HG03442 (cell line): ENCODE data around the gene FCSK.

ENCODE experiments used
- ATAC-seq: cut with Tn5 transposase; IDR thresholded peaks from one replicate; pipeline ENCODE4 v1.9.1; 2021; ENCODE audit warnings: mild to moderate bottlenecking, moderate library complexity; ENCODE audit not compliant: unreplicated experiment

FCSK gene

DNA sequence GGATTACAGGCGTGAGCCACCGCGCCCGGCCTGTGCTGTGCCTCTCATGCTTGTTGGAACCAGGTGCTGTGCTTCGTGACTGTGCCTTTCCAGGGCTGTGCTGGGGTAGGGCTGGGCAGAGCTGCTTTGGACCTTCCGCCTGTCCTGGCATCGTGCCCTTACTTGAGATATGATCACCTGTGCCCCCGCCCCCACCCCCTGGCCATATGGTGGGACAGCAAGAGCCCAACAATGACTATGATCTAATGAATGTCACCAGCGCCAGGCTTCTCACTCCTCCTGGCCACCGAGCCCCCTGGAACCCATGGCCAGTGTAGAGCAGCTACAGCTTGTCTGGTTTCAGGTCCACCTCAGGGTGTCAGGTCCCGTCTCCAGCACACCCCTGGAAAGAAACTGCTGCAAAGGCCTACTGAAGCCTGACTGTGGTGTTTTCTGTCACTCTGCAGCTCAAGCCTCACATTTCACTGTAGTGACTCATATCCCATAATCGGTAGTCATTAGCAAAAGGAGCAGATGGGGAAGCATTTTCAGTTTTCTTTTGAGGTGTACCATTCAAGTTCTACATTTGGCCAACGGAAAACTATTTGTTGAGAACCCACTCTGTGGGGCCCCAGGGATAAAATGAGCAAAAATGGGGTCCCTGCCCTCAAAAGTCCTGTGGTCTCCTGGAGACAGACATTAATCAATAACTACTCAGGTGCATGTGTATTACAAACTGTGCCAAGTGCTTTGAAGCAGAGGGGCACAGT, 22.1 kb downstream of the FCSK start:
- ATAC-seq = peak; percentile 83

DNA sequence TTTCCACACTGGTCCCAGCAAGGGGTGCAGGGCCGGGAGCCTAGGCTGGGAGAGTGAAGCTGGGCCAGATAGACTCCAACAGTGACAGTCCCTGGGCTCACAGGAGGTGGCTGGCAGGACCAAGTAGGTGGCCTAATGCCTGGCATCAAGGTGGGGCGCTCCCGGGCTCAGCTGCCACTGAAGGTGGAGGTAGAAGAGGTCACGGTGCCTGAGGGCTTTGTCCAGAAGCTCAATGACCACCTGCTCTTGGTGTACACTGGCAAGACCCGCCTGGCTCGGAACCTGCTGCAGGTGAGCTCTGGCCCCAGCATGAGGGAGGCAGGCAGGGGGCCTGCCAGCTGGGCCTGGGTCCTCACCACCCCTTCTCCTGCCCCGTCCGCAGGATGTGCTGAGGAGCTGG, 23.8 kb downstream of the FCSK start:
- ATAC-seq = no peak

DNA sequence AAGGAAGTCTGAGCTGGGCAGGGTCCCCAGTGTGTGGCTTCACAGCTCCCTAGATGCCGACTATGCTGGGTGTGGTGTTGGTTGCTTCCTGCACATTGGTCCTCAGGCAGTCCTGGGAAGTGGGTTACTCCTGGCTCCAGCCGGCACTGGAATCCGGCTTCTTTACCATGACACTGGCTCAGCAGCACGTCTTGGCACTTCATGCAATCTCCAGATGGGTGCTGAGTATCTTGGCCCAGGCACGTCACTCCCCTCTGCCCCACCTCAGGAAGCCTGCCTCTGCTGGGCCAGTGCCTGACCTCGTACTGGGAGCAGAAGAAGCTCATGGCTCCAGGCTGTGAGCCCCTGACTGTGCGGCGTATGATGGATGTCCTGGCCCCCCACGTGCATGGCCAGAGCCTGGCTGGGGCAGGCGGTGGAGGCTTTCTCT, 24.5 kb downstream of the FCSK start:
- no peak for ATAC-seq

DNA sequence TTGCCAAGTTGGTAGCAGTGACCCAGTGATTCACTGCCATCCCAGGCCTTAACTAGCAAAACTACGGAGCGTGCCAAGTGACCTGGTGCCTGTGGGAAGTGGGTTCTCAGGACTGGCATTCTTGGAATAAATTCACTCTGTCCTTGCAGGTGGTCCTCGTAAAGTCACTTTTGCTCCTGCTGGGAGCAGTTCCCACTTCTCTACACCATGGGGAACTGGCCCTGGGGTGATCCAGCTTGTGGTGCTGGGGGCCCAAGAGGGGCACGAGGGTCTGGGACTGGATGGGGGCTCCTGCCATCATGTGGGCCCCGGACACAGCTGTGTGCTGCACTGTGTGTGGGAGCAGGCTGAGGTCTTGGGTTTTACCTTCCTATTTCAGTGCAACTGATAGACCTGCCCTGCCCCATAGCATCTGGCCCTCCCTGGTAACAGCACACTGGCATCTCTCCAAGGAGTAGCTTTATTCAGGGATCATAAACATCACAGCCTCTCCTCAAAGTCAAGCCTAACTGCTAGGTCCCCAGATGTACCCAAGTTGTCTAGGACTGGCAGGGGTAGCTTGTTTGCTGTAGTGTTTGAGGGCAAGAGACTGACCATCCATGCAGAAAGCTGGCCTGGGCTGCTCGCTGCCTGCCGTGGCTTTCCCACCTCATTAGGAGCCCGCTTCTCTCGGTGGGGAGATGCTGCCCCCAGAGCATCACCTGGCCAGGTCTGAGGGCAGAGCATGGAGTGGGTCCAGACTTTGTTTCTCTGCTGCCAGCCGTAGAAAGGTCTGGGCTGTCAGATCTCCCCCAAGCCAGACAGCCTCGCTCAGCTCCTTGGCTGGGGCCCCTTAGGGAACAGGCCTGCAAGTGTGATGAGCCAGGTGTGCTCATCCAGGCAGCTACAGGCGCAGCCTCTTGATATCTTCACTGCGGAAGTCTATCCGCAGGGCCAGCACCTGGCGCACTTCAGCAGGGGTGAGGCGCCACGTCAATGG, 26.0 kb downstream of the FCSK start:
- ATAC-seq = no peak

DNA sequence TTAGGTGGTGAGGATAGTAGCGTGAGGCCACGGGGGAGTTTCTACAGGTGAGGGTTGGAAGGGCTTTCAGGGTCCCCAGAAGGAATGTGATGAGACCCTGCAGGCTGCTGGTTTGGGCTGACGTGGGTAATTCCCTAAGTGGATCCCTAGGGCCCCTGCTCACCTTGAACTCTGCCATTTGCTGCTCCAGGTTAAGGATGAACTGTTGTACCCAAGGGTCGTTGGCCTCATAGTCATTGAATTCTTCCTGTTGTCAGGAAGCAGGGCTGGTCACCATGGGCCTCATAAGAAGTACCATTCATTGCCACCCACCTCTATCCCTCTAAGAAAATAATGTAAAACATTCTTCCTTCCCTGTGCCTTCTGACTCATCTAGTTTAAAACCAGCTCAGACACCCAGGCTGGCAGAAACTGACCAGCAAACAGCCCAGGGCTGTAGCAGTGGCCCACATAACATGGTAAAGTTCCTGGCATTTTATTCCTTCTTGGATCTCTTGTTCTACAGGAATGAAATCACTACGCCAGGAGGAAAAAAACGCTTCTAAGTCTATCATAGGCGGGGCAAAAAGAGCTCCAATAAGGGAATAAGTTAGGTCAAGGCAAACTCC, 27.6 kb downstream of the FCSK start:
- ATAC-seq = no peak

DNA sequence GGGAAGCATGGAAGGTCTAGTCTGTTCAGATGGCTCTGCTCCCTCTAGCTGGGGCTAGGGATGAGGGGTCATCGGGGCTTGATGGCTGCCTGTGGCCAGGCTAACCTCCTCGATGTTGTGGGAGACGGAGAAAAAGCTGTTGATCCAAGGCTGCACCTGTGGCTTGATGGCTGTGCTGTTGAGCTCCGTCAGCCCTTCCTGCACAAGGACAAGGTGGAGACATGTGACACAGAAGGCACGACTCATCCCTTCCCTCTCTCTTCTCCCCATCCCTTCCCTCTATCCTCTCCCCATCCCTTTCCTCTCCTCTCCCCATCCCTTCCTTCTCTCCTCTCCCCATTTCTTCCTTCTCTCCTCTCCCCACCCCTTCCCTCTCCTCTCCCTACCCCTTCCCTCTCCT, 28.2 kb downstream of the FCSK start:
- ATAC-seq = no peak

DNA sequence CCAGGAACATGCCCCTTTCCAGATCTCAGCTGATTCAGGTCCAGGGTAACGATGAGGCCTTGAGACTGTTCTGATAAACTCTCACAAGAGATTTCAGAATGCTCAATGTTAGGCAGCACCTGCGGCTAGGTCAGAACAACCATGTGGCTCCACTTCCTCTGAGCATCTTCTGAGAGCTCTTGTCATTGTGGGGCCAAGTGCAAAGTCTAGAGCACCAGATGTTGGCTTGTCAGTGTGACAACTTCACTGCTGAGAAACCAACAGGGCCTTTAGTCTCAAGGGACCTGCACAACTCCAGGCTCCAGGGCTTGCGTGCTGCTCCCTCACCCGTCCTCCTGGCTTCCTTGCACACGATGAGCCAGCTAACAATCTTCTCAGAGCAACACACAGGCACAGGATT, 29.0 kb downstream of the FCSK start:
- no peak for ATAC-seq

DNA sequence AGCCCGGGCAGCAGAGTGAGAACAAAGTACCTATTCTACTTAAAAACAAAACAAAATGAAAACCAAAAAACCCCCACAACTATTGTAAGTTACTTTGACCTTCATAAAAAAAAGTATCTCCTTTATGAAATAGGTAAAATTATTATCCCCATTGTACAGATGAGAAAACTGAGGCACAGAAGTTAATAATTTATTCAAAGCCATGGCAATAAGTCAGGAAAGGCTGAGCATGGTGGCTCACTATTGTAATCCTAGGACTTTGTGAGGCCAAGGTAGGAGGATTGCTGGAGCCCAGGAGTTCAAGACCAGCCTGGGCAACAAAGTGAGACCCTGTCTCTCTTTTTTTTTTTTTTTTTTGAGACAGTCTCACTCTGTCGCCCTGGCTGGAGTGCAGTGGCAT, 30.5 kb downstream of the FCSK start:
- no peak for ATAC-seq

DNA sequence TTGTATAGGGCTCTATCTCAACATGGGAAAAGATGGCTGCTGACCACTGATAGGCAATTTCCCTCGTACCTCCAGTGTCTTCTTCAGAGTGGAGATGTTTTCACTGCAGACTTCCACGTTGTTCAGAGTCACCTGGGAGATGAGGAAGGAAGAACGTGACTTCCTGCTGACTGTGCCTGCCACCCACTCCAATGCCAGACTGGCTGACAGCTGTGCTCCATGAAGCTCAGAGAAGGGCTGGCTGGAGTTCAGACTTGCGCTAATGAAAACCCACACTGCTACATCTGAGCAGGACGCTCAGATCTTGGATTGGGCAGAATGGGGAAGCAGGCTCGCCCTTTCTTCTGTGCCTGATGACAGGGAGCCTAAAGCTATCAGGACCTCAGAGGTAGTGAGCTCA, 35.9 kb downstream of the FCSK start:
- ATAC-seq = no peak

DNA sequence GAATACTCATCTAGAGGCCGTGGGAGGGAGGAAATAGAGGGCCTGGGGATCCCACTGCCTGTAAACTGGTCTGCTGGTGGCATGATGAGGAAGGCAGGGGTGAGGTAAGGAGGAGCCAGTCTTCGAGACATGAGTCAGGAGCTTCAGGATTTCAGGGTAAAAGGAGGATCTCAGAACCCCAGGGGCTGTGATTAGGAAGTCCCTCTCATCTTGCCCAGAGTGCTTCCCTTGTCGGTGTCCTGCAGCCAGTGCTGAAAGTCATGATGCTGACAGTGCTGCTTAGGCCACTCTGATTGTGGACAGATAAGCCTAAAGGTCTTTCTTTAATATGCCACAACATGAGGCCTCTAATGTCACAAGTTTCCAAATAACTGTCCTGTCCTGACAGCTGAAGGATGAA, 39.4 kb downstream of the FCSK start:
- ATAC-seq = no peak

DNA sequence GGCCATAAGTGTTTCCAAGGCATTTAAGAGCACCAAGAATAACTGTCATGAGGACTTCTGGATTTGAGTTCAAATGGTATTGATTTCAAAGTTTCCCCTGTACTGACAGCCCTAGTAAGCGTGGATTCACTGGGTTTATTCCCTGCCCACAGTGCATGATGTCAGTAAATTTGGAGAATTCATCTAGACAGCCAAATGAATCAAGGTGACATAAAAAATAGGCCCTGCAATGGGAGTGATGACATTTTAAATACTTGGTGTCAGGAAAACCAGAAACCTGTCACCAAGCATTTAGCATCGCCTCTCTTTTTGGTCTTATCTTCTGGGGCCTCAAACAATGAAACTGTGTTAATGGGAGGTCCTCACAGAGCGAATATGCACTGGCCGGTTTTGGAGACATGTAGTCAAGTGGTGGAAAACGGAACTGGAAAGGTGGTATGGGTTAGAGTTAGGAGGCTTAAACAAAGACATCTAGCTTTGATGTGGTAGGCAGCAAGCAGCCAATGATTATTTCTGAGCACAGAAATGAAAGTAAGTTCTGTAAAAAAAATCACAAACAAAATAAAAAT, 39.9 kb downstream of the FCSK start:
- ATAC-seq = no peak

DNA sequence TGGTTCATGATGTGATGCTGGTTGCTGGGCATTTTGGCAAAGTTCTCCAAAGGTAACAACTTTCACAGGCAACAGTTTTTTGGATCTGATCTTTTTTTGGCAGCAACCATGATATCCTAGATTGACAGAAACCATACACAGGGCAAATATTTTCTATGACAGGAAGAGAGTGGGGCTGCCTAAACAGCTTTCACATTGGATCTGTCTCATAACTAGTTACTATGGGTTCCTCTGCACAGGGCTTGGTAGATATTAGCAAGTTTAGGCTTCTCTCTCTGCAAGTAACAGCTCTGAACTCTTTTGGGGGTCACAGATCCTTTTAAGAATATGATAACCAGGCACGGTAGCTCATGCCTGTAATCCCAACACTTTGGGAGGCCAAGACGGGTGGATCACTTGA, 40.4 kb downstream of the FCSK start:
- ATAC-seq = no peak

DNA sequence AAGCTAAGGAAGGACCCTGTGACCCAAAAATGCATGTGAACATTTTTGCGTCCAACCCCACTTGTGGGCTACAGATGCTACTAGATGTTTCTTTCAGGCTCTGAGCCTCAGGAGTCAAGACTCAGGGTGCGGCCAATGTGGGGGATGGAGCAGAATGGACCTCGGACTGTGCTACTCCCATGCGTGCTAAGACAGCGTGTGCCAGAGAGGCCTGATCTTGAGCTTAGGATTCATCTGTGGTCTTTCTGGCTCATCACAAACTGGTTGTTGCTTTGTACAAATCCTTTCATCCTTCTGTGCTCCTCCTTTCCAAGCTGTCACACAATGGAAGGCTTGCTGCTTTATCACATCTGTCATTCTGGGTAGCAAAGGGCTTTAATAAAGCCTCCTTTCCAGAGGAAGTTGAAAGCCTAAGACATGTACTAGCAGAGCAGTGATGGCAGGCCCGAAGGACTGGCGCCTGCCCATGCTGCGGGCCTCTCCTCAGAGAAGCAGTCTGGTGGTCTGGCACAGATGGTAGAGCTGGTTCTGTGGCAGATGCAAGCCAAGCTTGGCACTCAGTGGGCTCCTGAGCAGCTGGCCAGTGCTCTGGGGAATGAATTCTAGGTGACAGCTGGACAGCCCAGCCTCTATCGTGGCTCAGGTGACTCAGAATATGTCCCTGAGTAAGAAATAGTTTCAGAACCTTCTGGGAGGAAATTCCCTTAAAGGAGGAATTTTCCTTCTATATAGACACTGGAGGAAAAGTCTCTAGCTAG, 41.2 kb downstream of the FCSK start:
- no peak for ATAC-seq

DNA sequence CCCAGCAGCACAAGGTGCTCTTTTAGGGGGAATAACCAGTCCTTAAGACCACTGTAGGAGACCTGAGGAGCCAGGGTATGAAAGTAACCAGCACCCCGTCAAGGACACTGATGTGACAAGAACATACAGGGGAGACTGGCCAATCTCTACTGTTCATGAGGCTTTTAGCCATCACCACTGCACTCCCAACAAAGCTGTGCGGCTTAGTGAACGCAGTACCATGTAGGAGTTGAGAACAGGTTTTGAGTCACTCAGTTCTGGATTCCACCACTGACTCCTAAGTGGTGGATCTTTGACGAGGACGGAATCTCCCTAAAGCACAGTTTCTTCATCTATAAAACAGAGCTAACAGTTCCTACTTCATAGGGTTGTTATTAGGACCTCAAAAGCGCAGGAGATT, 42.1 kb downstream of the FCSK start:
- ATAC-seq = no peak

DNA sequence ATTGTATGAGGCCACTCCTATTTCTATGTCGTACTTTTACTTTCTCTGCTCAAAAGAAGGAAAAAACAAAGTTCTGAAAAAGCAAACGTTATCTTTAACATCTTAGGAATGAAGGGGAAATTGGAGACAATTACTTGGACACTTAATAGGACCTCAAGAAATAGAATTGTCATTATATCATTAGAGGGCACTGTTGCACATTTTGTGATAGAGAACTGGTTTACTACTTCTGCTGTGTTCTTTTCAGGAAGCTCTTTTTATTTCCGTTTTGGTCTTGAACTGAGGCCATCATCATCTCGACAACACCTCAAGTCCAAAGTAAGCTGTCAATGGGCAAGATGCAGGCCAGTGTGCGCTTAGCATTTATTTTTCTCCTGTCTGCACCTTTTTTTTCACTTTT, 54.4 kb downstream of the FCSK start:
- no peak for ATAC-seq

DNA sequence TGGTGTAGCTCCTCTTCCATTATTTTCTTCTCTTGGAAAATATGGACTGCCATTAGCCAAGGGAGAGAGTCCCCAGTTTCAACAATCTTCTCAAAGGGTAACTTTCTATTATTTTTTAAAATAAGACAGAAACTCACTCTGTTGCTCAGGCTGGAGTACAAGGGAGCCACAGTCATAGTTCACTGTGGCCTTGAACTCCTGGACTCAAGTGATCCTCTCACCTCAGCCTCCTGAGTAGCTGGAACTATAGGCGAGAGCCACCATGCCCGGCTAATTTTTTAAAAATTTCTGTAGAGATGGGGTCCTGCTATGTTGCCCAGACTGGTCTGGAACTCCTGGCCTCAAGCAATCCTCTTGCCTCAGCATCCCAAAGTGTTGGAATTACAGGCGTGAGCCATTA, 55.8 kb downstream of the FCSK start:
- no peak for ATAC-seq

DNA sequence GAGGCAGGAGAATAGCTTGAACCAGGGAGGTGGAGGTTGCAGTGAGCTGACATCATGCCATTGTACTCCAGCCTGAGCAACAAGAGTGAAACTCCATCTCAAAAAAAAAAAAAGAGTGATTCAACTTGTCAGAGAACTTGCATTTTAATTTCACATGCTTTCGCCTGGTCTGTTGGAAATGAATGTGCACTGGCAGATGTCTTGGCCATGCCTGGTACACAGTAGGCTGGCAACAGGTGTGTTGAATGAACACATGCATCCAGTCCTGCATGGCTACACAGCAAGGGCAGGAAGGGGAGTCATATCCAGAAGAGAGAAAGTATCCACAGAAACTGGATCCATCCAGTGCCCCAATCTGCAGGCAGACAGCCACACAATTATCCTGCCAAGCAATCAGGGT, 57.4 kb downstream of the FCSK start:
- ATAC-seq = no peak

DNA sequence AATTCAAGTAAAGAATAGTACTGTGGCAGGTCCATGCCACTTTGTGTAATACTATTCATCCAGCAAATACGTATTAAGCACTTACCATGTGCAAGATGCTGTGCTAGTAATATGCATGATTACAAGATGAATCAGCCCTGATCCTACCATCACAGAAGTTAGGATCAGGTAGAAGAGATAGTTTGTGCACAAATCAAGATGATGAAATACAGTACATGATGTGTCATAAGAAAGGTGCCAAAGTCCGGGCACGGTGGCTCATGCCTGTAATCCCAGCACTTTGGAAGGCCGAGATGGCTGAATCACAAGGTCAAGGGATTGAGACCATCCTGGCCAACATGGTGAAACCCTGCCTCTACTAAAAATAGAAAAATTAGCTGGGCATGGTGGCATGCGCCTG, 58.1 kb downstream of the FCSK start:
- no peak for ATAC-seq

DNA sequence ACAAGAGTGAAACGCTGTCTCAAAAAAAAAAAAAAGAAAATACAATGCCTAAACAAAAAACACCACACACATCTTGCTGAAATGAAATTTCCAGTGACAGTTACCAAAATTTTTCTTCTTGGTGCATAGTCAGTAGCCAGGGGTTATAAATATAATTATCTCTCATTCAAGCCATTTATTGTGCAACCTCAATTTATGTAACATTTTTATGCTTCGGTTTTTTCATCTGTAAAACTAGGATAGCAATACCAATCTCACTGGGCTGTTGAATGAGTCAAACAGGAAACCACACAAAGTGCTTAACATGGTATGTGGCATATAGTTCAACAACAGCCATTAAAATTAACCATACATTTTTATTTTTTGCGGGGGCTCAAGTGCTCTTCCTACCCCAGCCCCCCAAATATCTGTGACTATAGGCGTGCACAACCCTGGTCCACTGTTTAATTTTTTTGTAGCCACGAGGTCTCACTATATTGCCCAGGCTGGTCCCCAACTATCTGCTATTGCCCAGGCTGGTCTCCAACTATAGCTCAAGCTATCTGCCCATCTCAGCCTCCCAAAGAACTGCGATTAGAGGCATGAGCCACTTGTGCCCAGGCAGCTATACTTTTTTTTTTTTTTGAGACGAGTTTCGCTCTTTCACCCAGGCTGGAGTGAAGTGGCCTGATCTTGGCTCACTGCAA, 66.4 kb downstream of the FCSK start:
- ATAC-seq = no peak
